ENCODE measurements around the gene GABBR2. TPM values are rescaled to one million over a fixed set of nuclear protein-coding genes. Genes with fewer than 3 reads are reported as not detected.

Gene GABBR2
- polyA plus RNA-seq, 1 donor (not counting 4 experiments of a cell fraction or from before 2014, with no cell fraction given): 0.01 TPM

- dilution Hi-C loops (cut with MboI; ENCODE audit: extremely low pct_ligation_motif_present, low sequenced_read_pairs): no loop called here
- no peaks in the 10 kb centered on the region for H3K4me1 ChIP-seq (ENCODE audit: control insufficient read depth, extremely low read depth, insufficient read depth, low read length)
- FAIRE-seq (no peak), DNase-seq (ENCODE audit: low read depth, low spot score) (no peak)
- TF ChIP-seq EZH2 (IDR thresholded peaks at IDR 0.05; ENCODE audit: low read length) (no peak), CTCF (optimal IDR thresholded peaks at IDR 0.05 in 1 of 3, IDR thresholded peaks at IDR 0.05 in 1 of 3, conservative IDR thresholded peaks at IDR 0.05 in 1 of 3; ENCODE audit: extremely low read depth in 1 of 3, insufficient read depth in 2 of 3, low read length in 3 of 3) (no peak)
- no peak overlapping the region for H3K27ac ChIP-seq (ENCODE audit: control insufficient read depth, insufficient read depth, low read length)
- H4K20me1 ChIP-seq (ENCODE audit: control insufficient read depth, extremely low read depth, insufficient read depth, low read length): no peaks in the 10 kb centered on the region
- no peak overlapping the region for H3K4me3 ChIP-seq (ENCODE audit: control insufficient read depth in 2 of 3, extremely low read depth in 1 of 3, insufficient read depth in 2 of 3, low read depth in 1 of 3, low read length in 3 of 3)
- no peaks in the 10 kb centered on the region for H3K79me2 ChIP-seq (ENCODE audit: control insufficient read depth, insufficient read depth, low read length)
- no peak overlapping the region for H3K4me2 ChIP-seq (ENCODE audit: control insufficient read depth, extremely low read depth, insufficient read depth, low read depth, low read length)
- H3K9me1 ChIP-seq (ENCODE audit: control insufficient read depth, extremely low read depth, insufficient read depth, low read length): no peaks in the 10 kb centered on the region
- no peak overlapping the region for H2AFZ ChIP-seq (ENCODE audit: control insufficient read depth, low read length)
- peaks cover 28% of the 10 kb centered on the region for H3K27me3 ChIP-seq (ENCODE audit: control insufficient read depth, extremely low read depth, insufficient read depth, low read length)
- H3K9me3 ChIP-seq (ENCODE audit: control insufficient read depth, low read depth, low read length): no peaks in the 10 kb centered on the region
- H3K9ac ChIP-seq (ENCODE audit: control insufficient read depth, extremely low read depth, insufficient read depth, low read length): no peak overlapping the region
- H3K36me3 ChIP-seq (ENCODE audit: control insufficient read depth in 2 of 2, extremely low read depth in 1 of 2, insufficient read depth in 2 of 2, low read length in 2 of 2): no peaks in the 10 kb centered on the region
Observed at GRCh38 chr9:98406469-98406868, 302.3 kb downstream of the GABBR2 start.

GRCh38 chr9:98404237-98404636, 304.5 kb downstream of the GABBR2 start:
- Histone ChIP-seq H3K4me2 (ENCODE audit: control insufficient read depth, extremely low read depth, insufficient read depth, low read depth, low read length) (no peak overlapping the region), H2AFZ (ENCODE audit: control insufficient read depth, low read length) (no peak overlapping the region), H3K4me1 (ENCODE audit: control insufficient read depth, extremely low read depth, insufficient read depth, low read length) (no peaks in the 10 kb centered on the region), H3K79me2 (ENCODE audit: control insufficient read depth, insufficient read depth, low read length) (no peaks in the 10 kb centered on the region), H3K27ac (ENCODE audit: control insufficient read depth, insufficient read depth, low read length) (no peak overlapping the region), H3K4me3 (ENCODE audit: control insufficient read depth in 2 of 3, extremely low read depth in 1 of 3, insufficient read depth in 2 of 3, low read depth in 1 of 3, low read length in 3 of 3) (no peak overlapping the region), H3K9ac (ENCODE audit: control insufficient read depth, extremely low read depth, insufficient read depth, low read length) (no peak overlapping the region), H3K9me1 (ENCODE audit: control insufficient read depth, extremely low read depth, insufficient read depth, low read length) (no peaks in the 10 kb centered on the region), H3K9me3 (ENCODE audit: control insufficient read depth, low read depth, low read length) (no peaks in the 10 kb centered on the region), H3K36me3 (ENCODE audit: control insufficient read depth in 2 of 2, extremely low read depth in 1 of 2, insufficient read depth in 2 of 2, low read length in 2 of 2) (no peaks in the 10 kb centered on the region), H3K27me3 (ENCODE audit: control insufficient read depth, extremely low read depth, insufficient read depth, low read length) (peaks cover 24% of the 10 kb centered on the region), H4K20me1 (ENCODE audit: control insufficient read depth, extremely low read depth, insufficient read depth, low read length) (no peaks in the 10 kb centered on the region)
- dilution Hi-C loops (cut with MboI; ENCODE audit: extremely low pct_ligation_motif_present, low sequenced_read_pairs): no loop called here
- FAIRE-seq: no peak
- DNase-seq (ENCODE audit: low read depth, low spot score): no peak
- TF ChIP-seq CTCF (optimal IDR thresholded peaks at IDR 0.05 in 1 of 3, IDR thresholded peaks at IDR 0.05 in 1 of 3, conservative IDR thresholded peaks at IDR 0.05 in 1 of 3; ENCODE audit: extremely low read depth in 1 of 3, insufficient read depth in 2 of 3, low read length in 3 of 3) (no peak), EZH2 (IDR thresholded peaks at IDR 0.05; ENCODE audit: low read length) (no peak)
